Suprapubic skin (tissue), 4 donors: ENCODE measurements around the gene TMA7B.

ENCODE experiments used
- CTCF ChIP-seq, 2 donors: fragments of 200-600 bp in 1 of 2; fragments of 450-650 bp in 1 of 2; sonication (generic) in 1 of 2; IDR thresholded peaks; one replicate each; pipeline ENCODE4 v1.5.1; 2016 to 2019; ENCODE audit warnings: antibody characterized with exemption in 2 of 2, mild to moderate bottlenecking in 1 of 2, moderate library complexity in 1 of 2
- POLR2A ChIP-seq, 2 donors: fragments of 450-650 bp; IDR thresholded peaks; one replicate each; pipeline ENCODE4 v1.6.1; 2017; ENCODE audit warnings: antibody characterized with exemption in 2 of 2, mild to moderate bottlenecking in 2 of 2, moderate library complexity in 2 of 2
- POLR2AphosphoS5 ChIP-seq, 3 donors: sonication (generic); formaldehyde crosslinking; IDR thresholded peaks; one replicate each; pipeline ENCODE4 v1.6.1; 2017; ENCODE audit warnings: antibody characterized with exemption in 3 of 3

DNA sequence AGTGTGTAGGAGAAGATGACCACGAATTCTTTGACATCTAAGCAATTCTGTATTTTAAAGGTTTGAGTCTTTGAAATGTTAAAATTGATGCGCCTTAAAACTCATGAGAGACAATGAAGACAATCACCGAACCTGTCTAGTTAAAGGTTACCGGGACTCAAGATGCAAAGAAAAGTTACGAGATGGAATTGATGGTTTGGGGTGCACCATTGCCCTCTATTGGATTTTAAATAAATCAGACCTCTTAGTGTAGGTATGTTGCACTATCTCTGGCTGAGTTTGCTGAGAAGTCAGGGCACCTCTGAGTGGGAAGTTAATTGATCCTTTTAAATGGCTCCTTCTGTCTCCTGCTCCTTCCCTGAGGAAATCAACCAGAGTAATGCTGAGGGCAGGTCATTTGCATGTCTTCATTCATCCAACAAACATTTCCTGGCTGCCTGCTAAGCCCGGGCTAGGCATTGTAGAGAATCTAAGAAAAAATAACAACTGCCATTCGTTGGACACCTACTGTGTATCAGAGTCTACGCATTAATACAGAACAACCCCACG, 19.4 kb upstream of the TMA7B start:
- TF ChIP-seq CTCF (IDR thresholded peaks at IDR 0.05) (no peak), POLR2AphosphoS5 (IDR thresholded peaks at IDR 0.05) (no peak), POLR2A (IDR thresholded peaks at IDR 0.05) (no peak)
